K562 (cell line): ENCODE measurements around the gene NR1D2.
"Not testable (repeated sequence)": the region's sequence is repeated elsewhere in the genome, so short reads cannot be mapped to it uniquely, and the experiment has no call there.

Experiments used
- EZH2 ChIP-seq: IDR thresholded peaks from 2 replicates; pipeline ENCODE4 v1.6.1; 2012; ENCODE audit warnings: low read depth, mild to moderate bottlenecking, inconsistent platforms, low read length, borderline replicate concordance
- FOXK2 ChIP-seq, 2 experiments: fragments of 450-650 bp; IDR thresholded peaks in 1 of 2; conservative IDR thresholded peaks in 1 of 2; 2 replicates each; pipeline ENCODE4 v1.6.1; 2016; ENCODE audit warnings: low read depth in 2 of 2, mild to moderate bottlenecking in 1 of 2
- MAZ ChIP-seq, 2 experiments: fragments of 450-650 bp in 1 of 2; sonication (generic) in 1 of 2; formaldehyde crosslinking; IDR thresholded peaks in 1 of 2; conservative IDR thresholded peaks in 1 of 2; 2 replicates each; pipeline versions ENCODE4 v1.4.0 to v1.5.0; 2020; ENCODE audit warnings: mild to moderate bottlenecking in 1 of 2, missing genetic modification reagents in 1 of 2
- TF ChIP-seq, protein P1 (sequence below), 3 experiments: IDR thresholded peaks in 2 of 3; conservative IDR thresholded peaks in 1 of 3; 2 replicates each; pipeline ENCODE4 v1.5.1; 2011 to 2012; ENCODE audit warnings: low read length in 3 of 3, mild to moderate bottlenecking in 3 of 3, control low read depth in 2 of 3, improper control_type of control experiment in 1 of 3, inconsistent platforms in 1 of 3, low read depth in 1 of 3, mixed read lengths in 1 of 3, moderate library complexity in 1 of 3; ENCODE audit not compliant: insufficient read depth in 2 of 3

DNA sequence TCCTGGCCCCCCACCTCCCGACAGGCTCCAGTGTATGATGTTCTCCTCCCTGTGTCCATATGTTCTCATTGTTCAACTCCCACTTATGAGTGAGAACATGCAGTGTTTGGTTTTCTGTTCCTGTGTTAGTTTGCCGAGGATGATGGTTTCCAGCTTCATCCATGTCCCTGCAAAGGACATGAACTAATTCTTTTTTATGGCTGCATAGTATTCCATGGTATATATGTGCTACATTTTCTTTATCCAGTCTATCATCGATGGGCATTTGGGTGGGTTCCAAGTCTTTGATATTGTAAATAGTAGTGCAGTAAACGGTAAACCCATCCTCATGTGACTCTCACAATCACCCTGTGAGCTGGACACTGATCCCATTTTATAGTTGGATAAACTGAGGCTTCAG lies 81.6 kb downstream of the NR1D2 start:
- TF ChIP-seq EZH2; FOXK2 (conservative IDR thresholded peaks at IDR 0.05 in 1 of 2, IDR thresholded peaks at IDR 0.05 in 1 of 2; ENCODE audit: low read depth in 2 of 2); MAZ (CRISPR knock-in tag; conservative IDR thresholded peaks at IDR 0.05 in 1 of 2, IDR thresholded peaks at IDR 0.05 in 1 of 2): not testable (repeated sequence)
- TF ChIP-seq, protein P1, sequence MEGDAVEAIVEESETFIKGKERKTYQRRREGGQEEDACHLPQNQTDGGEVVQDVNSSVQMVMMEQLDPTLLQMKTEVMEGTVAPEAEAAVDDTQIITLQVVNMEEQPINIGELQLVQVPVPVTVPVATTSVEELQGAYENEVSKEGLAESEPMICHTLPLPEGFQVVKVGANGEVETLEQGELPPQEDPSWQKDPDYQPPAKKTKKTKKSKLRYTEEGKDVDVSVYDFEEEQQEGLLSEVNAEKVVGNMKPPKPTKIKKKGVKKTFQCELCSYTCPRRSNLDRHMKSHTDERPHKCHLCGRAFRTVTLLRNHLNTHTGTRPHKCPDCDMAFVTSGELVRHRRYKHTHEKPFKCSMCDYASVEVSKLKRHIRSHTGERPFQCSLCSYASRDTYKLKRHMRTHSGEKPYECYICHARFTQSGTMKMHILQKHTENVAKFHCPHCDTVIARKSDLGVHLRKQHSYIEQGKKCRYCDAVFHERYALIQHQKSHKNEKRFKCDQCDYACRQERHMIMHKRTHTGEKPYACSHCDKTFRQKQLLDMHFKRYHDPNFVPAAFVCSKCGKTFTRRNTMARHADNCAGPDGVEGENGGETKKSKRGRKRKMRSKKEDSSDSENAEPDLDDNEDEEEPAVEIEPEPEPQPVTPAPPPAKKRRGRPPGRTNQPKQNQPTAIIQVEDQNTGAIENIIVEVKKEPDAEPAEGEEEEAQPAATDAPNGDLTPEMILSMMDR (IDR thresholded peaks at IDR 0.05 in 2 of 3, conservative IDR thresholded peaks at IDR 0.05 in 1 of 3; ENCODE audit: insufficient read depth in 2 of 3, low read depth in 1 of 3, low read length in 3 of 3), result not testable (repeated sequence)
